Left lung (tissue), 10 donors: ENCODE measurements around the gene MYMK. TPM values are rescaled to one million over a fixed set of nuclear protein-coding genes. Genes with fewer than 3 reads are reported as not detected.

Source experiments
- ATAC-seq: fragments of 200-7000 bp; cut with Tn5 transposase; one replicate; pipeline ENCODE4 v1.9.1; 2020; ENCODE audit warnings: moderate library complexity
- DNase-seq, 4 donors: peaks; one replicate each; pipeline ENCODE4 v3.0.0-alpha.2; 2013 to 2020
- H3K27ac ChIP-seq, 2 donors: fragments of 200-600 bp; sonication (generic) in 1 of 2; one replicate each; pipeline versions ENCODE4 v1.5.0 to v1.8.0; 2020 to 2021
- H3K27me3 ChIP-seq, 2 donors: fragments of 200-600 bp; sonication (generic) in 1 of 2; one replicate each; pipeline versions ENCODE4 v1.5.0 to v1.8.0; 2020 to 2021
- H3K36me3 ChIP-seq, 2 donors: fragments of 200-600 bp; sonication (generic) in 1 of 2; one replicate each; pipeline versions ENCODE4 v1.5.0 to v1.8.0; 2020 to 2021
- H3K4me1 ChIP-seq, 2 donors: fragments of 200-600 bp; one replicate each; pipeline ENCODE4 v1.8.0; 2021
- H3K4me3 ChIP-seq, 2 donors: fragments of 200-600 bp; sonication (generic) in 1 of 2; one replicate each; pipeline versions ENCODE4 v1.5.0 to v1.8.0; 2020 to 2021; ENCODE audit warnings: mild to moderate bottlenecking in 1 of 2
- H3K9me3 ChIP-seq, 2 donors: fragments of 200-600 bp; sonication (generic) in 1 of 2; one replicate each; pipeline versions ENCODE4 v1.5.0 to v1.8.0; 2020 to 2021
- intact Hi-C, 2 donors: fragments of 100-400 bp; cut with DNase I; formaldehyde crosslinking; loops; one replicate each; pipeline versions ENCODE4 v1.11.2 to v1.14.2; 2022
- polyA plus RNA-seq, 6 donors: library from polyadenylated mRNA; unstranded; fragments of 120-200 nt; gene quantifications; one replicate each; pipeline ENCODE4 v1.2.1, GENCODE V29; 2013; ENCODE audit not compliant: insufficient read length in 6 of 6
- total RNA-seq, 2 donors: library from RNA; stranded (reverse); fragmentation: NEBNext Ultra II Directional; extraction: Animal tissue kit (Norgen Biotek cat#: 25700); gene quantifications; one replicate each; pipeline ENCODE4 v1.2.1, GENCODE V29; 2021
- TF ChIP-seq, protein P1 (sequence below), 2 donors: fragments of 200-600 bp; sonication (generic) in 1 of 2; IDR thresholded peaks; one replicate each; pipeline versions ENCODE4 v1.5.0 to v1.8.0; 2021; ENCODE audit warnings: antibody characterized with exemption in 2 of 2
- donor health status: DM: no; HTN: yes; CAD: no.
- donor health status: DM: no; HTN: no; CAD: no.

MYMK gene
- total and polyA plus RNA-seq, 8 donors, result not detected

GRCh38 chr9:133538851-133539833 is 14.4 kb upstream of the MYMK start:
- no peak for DNase-seq
- Histone ChIP-seq H3K4me3 (peak overlapping the region in 1 of 2 donors; percentile 11), H3K4me1 (peaks cover 7 to 57% of the 10 kb centered on the region in 2 donors), H3K27ac (peak overlapping the region in 1 of 2 donors; percentile 50), H3K27me3 (peaks cover 9 to 47% of the 10 kb centered on the region in 2 donors), H3K9me3 (no peaks in the 10 kb centered on the region), H3K36me3 (no peaks in the 10 kb centered on the region)
- TF ChIP-seq, protein P1, sequence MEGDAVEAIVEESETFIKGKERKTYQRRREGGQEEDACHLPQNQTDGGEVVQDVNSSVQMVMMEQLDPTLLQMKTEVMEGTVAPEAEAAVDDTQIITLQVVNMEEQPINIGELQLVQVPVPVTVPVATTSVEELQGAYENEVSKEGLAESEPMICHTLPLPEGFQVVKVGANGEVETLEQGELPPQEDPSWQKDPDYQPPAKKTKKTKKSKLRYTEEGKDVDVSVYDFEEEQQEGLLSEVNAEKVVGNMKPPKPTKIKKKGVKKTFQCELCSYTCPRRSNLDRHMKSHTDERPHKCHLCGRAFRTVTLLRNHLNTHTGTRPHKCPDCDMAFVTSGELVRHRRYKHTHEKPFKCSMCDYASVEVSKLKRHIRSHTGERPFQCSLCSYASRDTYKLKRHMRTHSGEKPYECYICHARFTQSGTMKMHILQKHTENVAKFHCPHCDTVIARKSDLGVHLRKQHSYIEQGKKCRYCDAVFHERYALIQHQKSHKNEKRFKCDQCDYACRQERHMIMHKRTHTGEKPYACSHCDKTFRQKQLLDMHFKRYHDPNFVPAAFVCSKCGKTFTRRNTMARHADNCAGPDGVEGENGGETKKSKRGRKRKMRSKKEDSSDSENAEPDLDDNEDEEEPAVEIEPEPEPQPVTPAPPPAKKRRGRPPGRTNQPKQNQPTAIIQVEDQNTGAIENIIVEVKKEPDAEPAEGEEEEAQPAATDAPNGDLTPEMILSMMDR (IDR thresholded peaks at IDR 0.05), result no peak
- intact Hi-C loops, result loop anchor here in 1 of 2 donors (10.0 kb wide), 1 partner anchor 176 kb away; no protein-coding TSS in a partner anchor
- ATAC-seq, result peak; percentile 56

- no peaks in the 10 kb centered on the region for H3K36me3 ChIP-seq
- no peak overlapping the region for H3K27ac ChIP-seq
- intact Hi-C loops, result loop anchor here in 1 of 2 donors (10.0 kb wide), 1 partner anchor 177 kb away; no protein-coding TSS in a partner anchor
- no peak for ATAC-seq
- TF ChIP-seq, protein P1 (IDR thresholded peaks at IDR 0.05), result no peak
- no peak overlapping the region for H3K4me3 ChIP-seq
- H3K9me3 ChIP-seq, result no peaks in the 10 kb centered on the region
- no peak for DNase-seq
- peaks cover 17 to 54% of the 10 kb centered on the region in 2 donors for H3K4me1 ChIP-seq
- H3K27me3 ChIP-seq, result peaks cover 10 to 57% of the 10 kb centered on the region in 2 donors
Measured at GRCh38 chr9:133538176-133538575, 13.4 kb upstream of the MYMK start.

- intact Hi-C loops, result loop anchor here in 1 of 2 donors (10.0 kb wide), 1 partner anchor 178 kb away; no protein-coding TSS in a partner anchor
- Histone ChIP-seq H3K36me3 (no peaks in the 10 kb centered on the region), H3K27me3 (peaks cover 10 to 66% of the 10 kb centered on the region in 2 donors), H3K9me3 (no peaks in the 10 kb centered on the region), H3K4me3 (no peak overlapping the region), H3K4me1 (peaks cover 17 to 52% of the 10 kb centered on the region in 2 donors), H3K27ac (no peak overlapping the region)
- TF ChIP-seq, protein P1 (IDR thresholded peaks at IDR 0.05), result no peak
- no peak for DNase-seq
- ATAC-seq, result no peak
Measured at GRCh38 chr9:133537257-133537656, 12.5 kb upstream of the MYMK start.

- Histone ChIP-seq H3K4me3 (no peak overlapping the region), H3K27me3 (peaks cover 10 to 66% of the 10 kb centered on the region in 2 donors), H3K27ac (no peak overlapping the region), H3K4me1 (peaks cover 17 to 52% of the 10 kb centered on the region in 2 donors), H3K36me3 (no peaks in the 10 kb centered on the region), H3K9me3 (no peaks in the 10 kb centered on the region)
- TF ChIP-seq, protein P1 (IDR thresholded peaks at IDR 0.05), result no peak
- DNase-seq (no peak), ATAC-seq (no peak)
- intact Hi-C loops, result loop anchor here in 1 of 2 donors (10.0 kb wide), 1 partner anchor 178 kb away; no protein-coding TSS in a partner anchor
Measured at GRCh38 chr9:133536536-133536935, 11.8 kb upstream of the MYMK start.

- TF ChIP-seq, protein P1 (IDR thresholded peaks at IDR 0.05), result no peak
- no peak for ATAC-seq
- intact Hi-C loops, result loop anchor here in 1 of 2 donors (10.0 kb wide), 1 partner anchor 179 kb away; no protein-coding TSS in a partner anchor
- DNase-seq, result no peak
- peaks cover 10 to 66% of the 10 kb centered on the region in 2 donors for H3K27me3 ChIP-seq
- peak overlapping the region in 1 of 2 donors; percentile 45 for H3K4me3 ChIP-seq
- H3K27ac ChIP-seq, result no peak overlapping the region
- H3K36me3 ChIP-seq, result no peaks in the 10 kb centered on the region
- peaks cover 17 to 52% of the 10 kb centered on the region in 2 donors for H3K4me1 ChIP-seq
- H3K9me3 ChIP-seq, result no peaks in the 10 kb centered on the region
Measured at GRCh38 chr9:133536080-133536479, 11.3 kb upstream of the MYMK start.
